Activated CD4-positive, alpha-beta T cell treated with anti-CD3 and anti-CD28 coated beads, Interleukin-2, amount 50 U/mL, for 48 hours (primary cell): ENCODE results near the gene CCDC61.

Experiments used
- DNase-seq, 2 experiments: peaks; one replicate each; pipeline ENCODE4 v3.0.0-alpha.2; 2020

The CCDC61 gene

GRCh38 chr19:45994998-45995714, at the start of gene CCDC61:
Gene CCDC61 (plus strand): TSS chr19:45995467. CDS start chr19:46003019, 7,552 bp downstream.
- peak; percentile 95 to 96 for DNase-seq

- no peak for DNase-seq
Measured at GRCh38 chr19:45947926-45948325, 47.3 kb upstream of the CCDC61 start.

GRCh38 chr19:45952341-45952685, 43.0 kb upstream of the CCDC61 start:
- DNase-seq, result no peak

GRCh38 chr19:45952686-45953505, 42.4 kb upstream of the CCDC61 start:
- peak; percentile 46 to 58 for DNase-seq

GRCh38 chr19:45953676-45954075, 41.6 kb upstream of the CCDC61 start:
- no peak for DNase-seq

GRCh38 chr19:45954156-45954555, 41.1 kb upstream of the CCDC61 start:
- DNase-seq, result no peak

- no peak for DNase-seq
Measured at GRCh38 chr19:45955905-45956608, 39.2 kb upstream of the CCDC61 start.

- no peak for DNase-seq
Measured at GRCh38 chr19:45958320-45958719, 36.9 kb upstream of the CCDC61 start.

GRCh38 chr19:45958769-45959516, 36.3 kb upstream of the CCDC61 start:
- no peak for DNase-seq

- no peak for DNase-seq
Measured at GRCh38 chr19:45959517-45960025, 35.7 kb upstream of the CCDC61 start.

- DNase-seq, result no peak
Measured at GRCh38 chr19:45960595-45961235, 34.6 kb upstream of the CCDC61 start.

GRCh38 chr19:45962021-45962420, 33.2 kb upstream of the CCDC61 start:
- no peak for DNase-seq

- DNase-seq, result no peak
Measured at GRCh38 chr19:45967246-45967645, 28.0 kb upstream of the CCDC61 start.

- no peak for DNase-seq
Measured at GRCh38 chr19:45968626-45969025, 26.6 kb upstream of the CCDC61 start.

GRCh38 chr19:45969676-45970075, 25.6 kb upstream of the CCDC61 start:
- DNase-seq, result no peak

GRCh38 chr19:45971260-45971902, 23.9 kb upstream of the CCDC61 start:
- no peak for DNase-seq

- DNase-seq, result peak; percentile 17 to 32
Measured at GRCh38 chr19:45972081-45972946, 23.0 kb upstream of the CCDC61 start.

- no peak for DNase-seq
Measured at GRCh38 chr19:45972947-45973540, 22.2 kb upstream of the CCDC61 start.

GRCh38 chr19:45973553-45974338, 21.5 kb upstream of the CCDC61 start, which contains the start of gene NOVA2:
Gene NOVA2 (minus strand): TSS chr19:45973865. CDS start chr19:45973351, 514 bp downstream.
- DNase-seq, result peak; percentile 61 to 67
